ENCODE data around the gene IQGAP2.
A peak's percentile ranks its signal among the peaks of the same experiment; 100 is the strongest.

IQGAP2 gene

GRCh38 chr5:76385540-76385939, 17.5 kb upstream of the IQGAP2 start:
- DNase-seq (ENCODE audit: low read depth) = no peak

DNA sequence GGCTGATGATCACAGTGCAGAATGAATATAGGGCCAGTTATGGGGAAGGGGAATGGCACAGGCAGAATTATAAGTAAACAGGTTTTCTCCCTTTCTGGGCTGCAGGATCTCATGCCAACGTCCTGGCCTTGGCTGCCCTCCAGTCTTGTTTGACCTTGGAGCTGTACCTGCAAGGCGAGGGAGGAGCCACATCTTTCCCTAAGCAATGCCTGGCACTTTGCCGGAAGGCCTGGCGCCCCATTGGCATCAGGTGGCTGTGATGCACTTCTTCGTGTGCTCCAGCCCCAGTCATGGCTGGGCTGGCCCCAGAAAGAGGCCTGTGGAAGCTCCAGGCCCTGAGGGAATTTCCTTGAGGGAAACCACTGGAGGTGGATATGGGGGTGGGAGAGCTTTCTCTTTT, 16.7 kb upstream of the IQGAP2 start:
- no peak for DNase-seq (ENCODE audit: low read depth)

- DNase-seq (ENCODE audit: low read depth) = no peak
These were observed 14.8 kb upstream of the IQGAP2 start for GRCh38 chr5:76388236-76388635.

- DNase-seq (ENCODE audit: low read depth) = no peak
These were observed 14.1 kb upstream of the IQGAP2 start for GRCh38 chr5:76388791-76389512.

DNA sequence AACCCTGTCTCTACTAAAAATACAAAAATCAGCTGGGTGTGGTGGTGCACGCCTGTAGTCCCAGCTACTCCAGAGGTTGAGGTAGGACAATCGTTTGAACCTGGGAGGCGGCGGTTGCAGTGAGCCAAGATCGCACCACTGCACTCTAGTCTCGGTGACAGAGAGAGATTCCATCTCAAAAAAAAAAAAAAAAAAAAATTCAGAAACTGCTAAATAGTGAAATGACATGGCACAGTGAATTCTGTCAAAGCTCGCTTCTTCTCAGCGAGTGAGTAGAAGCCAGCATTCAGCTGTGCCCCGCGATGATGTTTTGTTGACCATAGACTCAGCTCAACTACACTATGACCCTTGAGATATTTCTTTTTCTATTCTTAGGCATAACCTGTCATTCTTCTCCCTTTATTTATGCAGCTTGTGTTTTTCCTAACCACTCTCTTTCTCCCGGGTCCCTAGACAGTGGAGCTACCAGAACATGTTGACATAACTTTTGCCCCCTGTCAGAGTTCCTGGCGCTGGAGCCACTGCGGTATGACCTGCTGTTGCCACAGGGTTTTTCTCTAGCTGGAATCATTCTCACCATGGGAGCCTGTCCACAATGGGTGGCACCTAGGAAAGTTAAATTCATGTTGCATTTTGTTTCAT, 13.5 kb upstream of the IQGAP2 start:
- DNase-seq (ENCODE audit: low read depth) = no peak

DNA sequence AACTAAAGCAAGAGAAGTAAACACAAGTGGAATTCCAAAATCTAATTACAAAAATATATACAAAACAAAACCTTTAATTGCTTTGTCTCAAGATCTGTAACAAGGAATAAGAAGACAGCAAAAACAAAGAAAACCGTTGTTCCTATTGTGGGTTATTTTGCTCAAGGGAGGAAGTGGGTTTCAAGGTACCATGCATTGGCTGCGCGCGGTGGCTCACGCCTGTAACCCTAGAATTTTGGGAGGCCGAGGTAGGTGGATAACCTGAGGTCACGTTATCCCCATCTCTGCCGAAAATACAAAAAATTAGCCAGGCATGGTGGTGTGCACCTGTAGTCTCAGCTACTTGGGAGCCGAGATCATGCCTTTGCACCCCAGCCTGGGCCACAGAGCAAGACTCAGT, 12.1 kb upstream of the IQGAP2 start:
- no peak for DNase-seq (ENCODE audit: low read depth)

GRCh38 chr5:76393035-76393680, 9.9 kb upstream of the IQGAP2 start:
- DNase-seq (ENCODE audit: low read depth) = no peak

DNA sequence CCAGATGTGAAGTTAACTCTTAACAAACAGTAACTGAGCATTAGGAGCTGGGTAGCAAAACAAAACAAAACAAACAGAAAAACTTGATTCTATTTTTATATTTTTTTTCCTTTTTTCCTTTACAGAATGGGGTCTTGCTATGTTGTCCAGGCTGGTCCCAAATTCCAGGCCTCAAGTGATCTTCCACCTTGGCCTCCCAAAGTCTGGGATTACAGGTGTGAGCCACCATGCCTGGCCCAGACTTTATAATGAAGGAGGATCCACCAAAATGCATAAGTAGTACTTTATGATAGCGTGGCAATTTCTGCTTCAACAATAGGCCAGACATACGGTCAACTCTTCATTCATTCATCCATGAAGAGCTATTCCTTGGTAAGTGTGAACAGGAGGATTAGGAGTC, 5.9 kb upstream of the IQGAP2 start:
- DNase-seq (ENCODE audit: low read depth) = no peak

GRCh38 chr5:76399268-76399667, 3.8 kb upstream of the IQGAP2 start:
- DNase-seq (ENCODE audit: low read depth) = no peak

- no peak for DNase-seq (ENCODE audit: low read depth)
These were observed 2.6 kb upstream of the IQGAP2 start for GRCh38 chr5:76400466-76400865.

- DNase-seq (ENCODE audit: low read depth) = no peak
These were observed 1.3 kb upstream of the IQGAP2 start for GRCh38 chr5:76401801-76402250.

DNA sequence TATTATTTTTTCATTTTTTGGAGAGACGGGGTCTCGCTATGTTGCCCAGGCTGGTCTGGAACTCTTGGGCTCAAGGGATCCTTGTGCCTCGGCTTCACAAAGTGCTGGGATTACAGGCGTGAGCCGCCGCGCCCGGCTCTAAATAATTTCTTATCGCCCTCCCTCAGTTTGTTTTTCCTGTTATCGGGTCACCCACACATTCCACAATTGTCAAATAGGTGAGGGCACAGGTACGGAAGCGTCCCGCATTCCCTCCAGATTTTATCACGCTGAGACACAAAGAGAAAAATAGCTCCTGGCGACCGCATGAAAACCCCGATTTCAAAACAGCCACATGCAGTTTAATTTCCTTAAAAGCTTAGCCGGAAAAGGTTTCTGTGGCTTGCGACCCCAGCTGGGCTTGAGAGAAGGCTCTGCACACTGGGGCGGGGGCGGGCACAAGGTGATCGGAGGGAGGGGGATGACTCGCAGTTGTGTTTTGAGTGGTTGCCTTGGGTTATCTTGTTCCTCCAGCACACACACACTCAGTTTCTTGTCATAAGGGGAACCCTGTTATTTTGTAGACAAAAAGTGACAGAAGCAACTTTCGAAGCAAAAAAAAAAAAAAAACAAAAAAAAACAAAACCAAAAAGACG, 717 bp upstream of the IQGAP2 start:
- peak; percentile 76 for DNase-seq (ENCODE audit: low read depth)

GRCh38 chr5:76403766-76404222, 709 bp downstream of the IQGAP2 start:
- DNase-seq (ENCODE audit: low read depth) = peak; percentile 50

GRCh38 chr5:76404223-76405211, 1.4 kb downstream of the IQGAP2 start:
- DNase-seq (ENCODE audit: low read depth) = peak; percentile 51

DNA sequence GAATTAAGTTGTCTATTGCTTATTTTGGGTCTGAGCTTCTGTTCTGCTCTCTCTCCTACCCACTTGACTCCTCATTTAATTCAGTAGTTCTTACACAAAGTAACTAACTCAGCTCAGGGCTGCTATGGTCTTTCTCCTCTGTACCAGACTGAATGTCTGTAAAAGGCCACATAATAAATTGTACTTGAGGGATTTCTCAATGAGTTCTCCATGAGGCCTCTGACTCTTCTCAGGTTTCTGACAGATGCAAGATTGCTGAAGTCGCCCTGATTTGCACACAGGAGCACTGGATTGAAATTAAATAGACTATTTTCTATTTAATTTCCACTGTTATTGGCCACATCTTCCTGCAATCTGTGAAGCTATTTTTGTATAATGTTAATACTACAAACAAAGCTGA, 2.9 kb downstream of the IQGAP2 start:
- DNase-seq (ENCODE audit: low read depth) = no peak

GRCh38 chr5:76406673-76407072, 3.6 kb downstream of the IQGAP2 start:
- no peak for DNase-seq (ENCODE audit: low read depth)

DNA sequence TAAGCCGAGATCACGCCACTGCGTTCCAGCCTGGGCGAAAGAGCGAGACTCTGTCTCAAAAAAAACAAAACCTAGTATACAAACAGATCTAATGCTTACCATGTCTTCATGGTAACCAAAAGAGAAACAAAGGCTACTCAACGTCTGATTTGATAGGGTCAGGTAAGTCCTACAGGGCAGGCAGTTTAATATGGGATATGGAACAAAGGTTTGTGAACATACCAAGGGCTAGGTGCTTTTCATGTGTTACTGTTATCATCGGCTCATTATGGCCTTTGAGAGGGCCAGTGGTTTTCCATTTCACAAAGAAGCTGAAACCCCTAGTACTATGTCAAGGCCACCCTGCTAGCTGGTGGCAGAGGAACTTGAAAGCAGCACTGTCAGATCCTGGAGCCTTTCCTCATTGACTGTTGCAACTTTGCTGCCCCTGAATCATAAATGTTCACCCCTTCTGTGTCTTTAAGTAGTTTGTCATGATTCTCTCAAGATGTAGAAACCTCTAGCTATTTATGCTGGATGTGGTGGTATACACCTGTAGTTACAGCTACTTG, 5.1 kb downstream of the IQGAP2 start:
- DNase-seq (ENCODE audit: low read depth) = no peak

DNA sequence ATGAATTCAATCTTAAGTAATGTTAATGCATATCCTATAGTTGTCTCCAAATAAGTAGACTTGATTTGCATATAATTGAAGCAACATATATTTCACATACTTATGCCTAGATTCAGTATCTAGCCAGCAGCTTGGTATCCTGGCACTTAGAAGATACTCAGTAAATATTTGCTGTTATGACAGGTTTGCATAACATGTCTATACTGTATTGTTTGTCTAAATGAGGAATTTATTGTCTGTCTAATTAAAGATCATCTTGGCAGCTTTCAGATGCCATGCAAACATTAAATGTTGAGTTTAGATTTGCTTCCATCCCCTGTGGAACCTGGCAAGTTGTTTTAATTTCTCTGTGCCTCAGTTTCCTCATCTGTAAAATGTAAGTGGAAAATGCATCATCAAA, 9.4 kb downstream of the IQGAP2 start:
- no peak for DNase-seq (ENCODE audit: low read depth)

GRCh38 chr5:76413746-76414145, 10.7 kb downstream of the IQGAP2 start:
- DNase-seq (ENCODE audit: low read depth) = no peak

- no peak for DNase-seq (ENCODE audit: low read depth)
These were observed 11.7 kb downstream of the IQGAP2 start for GRCh38 chr5:76414788-76415187.

DNA sequence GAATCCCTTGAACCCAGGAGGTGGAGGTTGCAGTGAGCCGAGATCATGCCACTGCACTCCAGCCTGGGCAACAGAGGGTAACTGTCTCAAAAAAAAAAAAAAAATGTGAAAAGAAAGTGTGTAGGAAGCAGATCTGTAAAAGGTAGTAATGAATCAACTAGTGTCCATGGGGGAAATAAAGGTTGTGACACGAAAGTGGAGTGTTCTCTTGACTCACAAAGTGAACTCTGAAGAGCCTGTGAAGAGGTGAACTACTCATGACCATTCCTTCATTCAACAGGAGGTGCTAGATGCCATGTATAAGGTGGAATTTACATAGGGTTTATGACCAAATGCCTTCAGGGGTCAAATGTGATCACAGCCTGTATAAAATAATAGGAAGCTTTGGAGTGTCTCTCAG, 12.8 kb downstream of the IQGAP2 start:
- no peak for DNase-seq (ENCODE audit: low read depth)

Data from T follicular helper cell (primary cell).